Middle frontal gyrus (tissue), 1 donor: ENCODE results near the gene ZNF273.

ENCODE experiments used
- DNase-seq: peaks from one replicate; pipeline ENCODE4 v3.0.0-alpha.2; 2015; ENCODE audit warnings: low spot score; ENCODE audit errors: extremely low spot score

Gene ZNF273

DNA sequence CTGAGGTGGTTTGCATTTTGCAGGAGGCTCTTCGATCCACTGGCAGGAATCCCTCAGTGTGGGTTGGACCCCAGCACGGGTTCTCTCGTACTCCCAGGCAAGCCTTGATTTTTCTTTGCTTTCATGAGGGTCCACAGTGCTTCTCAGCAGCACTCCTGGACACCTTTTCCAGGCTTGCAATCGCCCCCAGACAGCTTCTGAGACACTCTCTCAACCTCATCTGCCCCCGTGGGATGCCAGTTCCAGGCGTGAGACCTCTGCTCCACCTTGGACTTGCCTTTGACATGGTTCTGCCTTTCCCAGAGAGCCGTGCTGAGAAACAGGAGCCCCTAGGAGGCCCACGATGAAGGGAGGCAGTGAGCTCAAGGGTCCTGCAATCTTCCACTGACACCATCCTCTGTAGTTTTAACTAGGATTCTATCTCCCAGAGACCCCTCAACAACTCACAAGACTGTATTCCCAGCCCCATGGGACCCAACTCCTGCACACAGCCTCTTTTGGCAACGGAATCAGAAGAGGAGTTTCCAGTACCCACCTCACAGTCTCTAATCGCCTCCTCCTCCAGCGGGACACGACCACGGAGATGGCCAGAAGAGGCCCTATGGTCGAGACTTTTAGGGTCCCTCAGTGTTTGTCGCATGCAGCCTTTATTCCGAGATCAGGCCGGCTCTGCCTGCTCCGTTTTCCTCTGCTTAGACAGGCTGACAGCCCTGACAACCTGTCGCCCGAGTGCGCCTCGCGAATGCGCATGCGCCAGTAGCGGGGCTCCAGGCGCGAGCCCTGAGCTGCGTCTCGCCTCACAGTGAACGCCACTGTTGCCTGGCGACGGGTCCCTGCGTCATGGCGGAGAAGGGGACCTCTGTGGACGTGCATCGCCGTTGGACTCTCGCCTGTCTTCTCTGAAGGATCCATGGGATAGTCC is 26.0 kb upstream of the ZNF273 start:
- DNase-seq: peak; percentile 55

DNA sequence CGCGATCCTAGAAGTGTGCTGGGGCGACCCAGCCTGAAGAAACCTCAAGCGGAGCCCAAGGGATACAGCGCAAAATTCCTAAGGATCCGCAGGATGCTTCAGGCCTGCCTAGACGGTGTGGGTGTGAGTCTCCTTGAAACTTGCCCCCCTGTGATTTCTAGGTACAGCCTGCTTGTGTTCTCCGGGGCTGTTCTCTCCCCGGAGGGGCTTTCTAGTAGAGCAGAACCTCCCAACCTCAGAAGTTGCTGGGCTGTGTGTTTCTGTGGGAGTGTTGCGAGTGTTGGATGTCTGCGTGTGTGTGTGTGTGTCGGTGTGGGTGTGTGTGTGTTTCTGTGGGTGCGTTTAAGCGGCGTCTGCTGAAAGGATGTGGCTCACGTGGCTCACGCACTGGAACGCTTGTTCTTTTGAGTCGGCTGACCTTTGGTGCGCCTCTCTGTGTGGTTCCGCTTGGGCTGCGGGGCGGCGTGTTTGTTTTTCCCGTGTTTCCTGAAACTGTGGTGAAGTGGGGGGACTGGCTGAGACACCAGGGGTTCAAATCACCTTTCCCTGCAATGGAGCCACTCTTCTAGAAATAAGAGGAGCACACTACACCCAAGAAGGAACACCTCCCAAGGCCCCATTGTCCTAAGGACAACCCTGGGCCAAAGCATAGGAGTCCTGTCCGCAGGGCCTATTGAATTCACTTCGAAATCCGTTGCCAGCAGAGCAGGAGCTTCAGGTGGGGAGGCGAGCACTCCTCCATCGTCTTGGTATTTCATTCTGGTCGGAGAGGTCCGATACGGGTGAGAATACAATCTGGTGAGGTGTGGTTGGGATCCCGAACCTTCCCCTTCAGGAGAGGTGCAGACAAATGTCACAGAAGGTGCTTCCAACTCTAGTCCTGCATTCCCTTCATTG is 25.1 kb upstream of the ZNF273 start:
- no peak for DNase-seq

- DNase-seq: no peak
These were observed 24.4 kb upstream of the ZNF273 start for GRCh38 chr7:64878684-64879083.

GRCh38 chr7:64879086-64879730 is 23.9 kb upstream of the ZNF273 start:
- DNase-seq: no peak

- no peak for DNase-seq
These were observed 23.3 kb upstream of the ZNF273 start for GRCh38 chr7:64879800-64880199.

DNA sequence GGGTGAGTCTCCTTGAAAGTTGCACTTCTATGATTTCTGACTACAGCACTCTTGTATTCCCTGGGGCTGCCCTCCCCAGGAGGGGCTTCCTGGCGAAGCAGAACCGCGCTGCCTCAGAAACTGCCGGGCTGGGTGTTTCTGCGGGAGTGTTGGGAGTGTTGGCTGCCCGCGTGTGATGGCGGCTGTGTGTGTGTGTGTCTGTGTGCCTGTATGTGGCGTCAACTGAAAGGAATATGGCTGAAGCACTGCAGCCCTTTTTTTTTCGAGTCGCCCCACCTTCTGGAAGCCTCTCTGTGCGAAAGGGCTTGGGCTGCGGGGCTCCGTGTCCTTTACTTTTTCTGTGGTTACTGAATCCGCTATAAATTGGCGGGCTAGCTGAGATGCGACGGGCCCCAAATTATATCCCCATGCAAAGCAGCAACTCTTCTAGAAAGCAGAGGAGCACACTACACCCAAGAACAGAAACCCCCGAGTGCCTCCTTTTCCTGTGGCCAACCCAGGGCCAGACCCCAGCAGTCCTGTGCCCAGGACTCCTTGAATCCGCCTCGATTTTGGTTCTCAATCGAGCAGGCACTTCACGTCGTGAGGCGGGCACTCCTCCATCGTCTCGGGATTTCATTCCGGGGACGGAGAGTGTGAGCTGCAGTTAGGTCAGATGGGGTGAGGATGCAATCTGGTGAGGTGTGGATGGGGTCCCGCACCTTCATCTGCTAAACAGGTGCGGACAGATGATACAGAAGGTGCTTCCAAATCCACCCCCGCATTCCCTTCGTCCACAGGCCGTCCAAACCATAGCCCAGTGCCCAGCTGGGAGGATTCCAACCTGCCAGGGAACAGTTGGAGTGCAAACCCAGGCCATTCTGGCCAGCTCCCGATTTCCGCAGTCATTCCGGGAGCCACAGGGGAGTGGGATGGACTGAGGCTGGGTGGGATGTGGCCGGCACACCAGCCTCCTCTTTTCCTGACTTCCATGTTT is 22.5 kb upstream of the ZNF273 start:
- no peak for DNase-seq

DNA sequence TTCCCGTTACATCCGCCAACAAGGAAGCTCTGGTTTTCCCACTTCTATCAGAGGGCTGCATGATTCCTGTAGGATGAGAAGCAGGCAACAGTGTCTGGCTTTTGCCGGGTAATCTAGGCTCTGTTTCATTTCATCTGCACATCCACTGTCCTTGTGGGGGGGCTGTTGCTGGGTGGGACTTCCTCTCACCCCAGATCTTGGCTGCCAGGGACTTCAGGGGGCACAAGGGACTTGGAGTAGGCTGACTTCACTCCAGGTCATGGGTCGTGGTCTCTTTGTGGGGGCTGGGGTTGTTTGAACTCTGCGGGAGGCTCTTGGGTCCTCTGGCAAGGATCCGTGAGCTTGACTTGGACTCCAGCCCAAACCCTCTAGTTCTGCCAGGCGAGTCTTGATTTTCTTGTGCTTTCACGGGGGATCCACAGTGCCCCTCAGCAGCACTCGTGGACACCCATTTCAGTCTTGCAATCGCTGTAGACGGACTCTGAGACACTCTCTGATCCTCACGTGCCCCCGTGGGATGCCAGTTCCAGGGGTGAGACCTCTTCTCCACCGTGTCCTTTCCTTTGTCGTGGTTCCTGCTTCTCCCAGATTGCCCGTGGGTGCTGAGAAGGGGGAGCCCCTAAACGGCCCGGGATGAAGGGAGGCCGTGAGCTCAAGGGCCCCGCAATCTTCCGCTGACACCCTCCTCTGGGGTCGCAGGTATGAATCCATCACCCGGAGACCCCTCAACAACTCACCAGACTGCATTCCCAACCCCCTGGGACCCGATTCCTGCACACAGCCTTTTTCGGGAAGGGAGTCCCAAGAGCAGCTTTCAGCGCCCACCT is 21.4 kb upstream of the ZNF273 start:
- no peak for DNase-seq

- peak; percentile 47 for DNase-seq
These were observed 20.5 kb upstream of the ZNF273 start for GRCh38 chr7:64882341-64883112.

DNA sequence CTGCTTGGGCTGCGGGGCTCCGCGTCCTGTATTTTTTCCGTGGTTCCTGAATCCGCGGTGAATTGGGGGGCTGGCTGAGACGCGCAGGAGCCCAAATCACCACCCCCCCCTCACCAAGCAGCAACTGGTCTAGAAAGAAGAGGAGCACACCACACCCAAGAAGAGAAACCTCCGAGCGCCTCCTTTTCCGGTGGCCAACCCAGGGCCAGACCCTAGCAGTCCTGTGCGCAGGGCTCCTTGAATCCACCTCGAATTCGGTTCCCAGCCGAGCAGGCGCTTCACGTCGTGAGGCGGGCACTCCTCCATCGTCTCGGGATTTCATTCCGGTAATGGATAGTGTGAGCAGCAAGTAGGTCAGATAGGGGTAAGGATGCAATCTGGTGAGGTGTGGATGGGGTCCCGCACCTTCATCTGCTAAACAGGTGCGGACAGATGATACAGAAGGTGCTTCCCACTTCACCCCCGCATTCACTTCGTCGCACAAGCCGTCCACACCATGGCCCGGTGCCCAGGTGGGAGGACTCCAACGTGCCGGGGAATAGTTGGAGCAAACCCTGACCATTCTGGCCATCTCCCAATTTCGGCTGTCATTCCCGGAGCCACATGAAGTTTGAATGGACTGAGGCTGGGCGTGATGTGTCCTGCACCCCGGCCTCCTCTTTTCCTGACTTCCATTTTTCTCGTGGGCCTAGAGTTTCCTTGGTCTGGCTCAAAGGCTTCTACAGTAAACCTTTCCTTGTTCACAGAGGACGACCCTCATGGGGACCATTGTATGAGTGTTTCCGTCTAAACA is 19.8 kb upstream of the ZNF273 start:
- no peak for DNase-seq

GRCh38 chr7:64884085-64884912 is 18.8 kb upstream of the ZNF273 start:
- no peak for DNase-seq

DNA sequence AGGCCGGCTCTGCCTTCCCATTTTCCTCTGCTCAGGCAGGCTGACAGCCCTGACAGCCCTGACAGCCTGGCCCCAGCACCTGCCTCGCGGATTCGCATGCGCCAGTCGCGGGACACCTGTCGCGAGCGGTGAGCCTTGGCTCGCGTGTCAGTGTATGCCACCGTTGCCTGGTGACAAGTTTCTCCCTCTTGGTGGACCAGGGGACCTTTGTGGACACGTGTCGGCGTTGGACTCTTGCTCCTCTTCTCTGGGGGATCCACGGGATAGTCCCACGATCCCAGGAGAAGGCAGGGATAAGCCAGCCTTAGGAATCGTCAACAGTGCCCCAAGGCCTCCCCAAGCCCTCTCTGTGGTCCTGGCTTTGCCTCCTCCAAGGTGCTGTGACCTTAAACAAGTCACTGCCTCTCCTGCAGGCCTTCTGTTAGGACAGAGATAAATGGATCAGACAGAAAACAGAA is 18.1 kb upstream of the ZNF273 start:
- no peak for DNase-seq

DNA sequence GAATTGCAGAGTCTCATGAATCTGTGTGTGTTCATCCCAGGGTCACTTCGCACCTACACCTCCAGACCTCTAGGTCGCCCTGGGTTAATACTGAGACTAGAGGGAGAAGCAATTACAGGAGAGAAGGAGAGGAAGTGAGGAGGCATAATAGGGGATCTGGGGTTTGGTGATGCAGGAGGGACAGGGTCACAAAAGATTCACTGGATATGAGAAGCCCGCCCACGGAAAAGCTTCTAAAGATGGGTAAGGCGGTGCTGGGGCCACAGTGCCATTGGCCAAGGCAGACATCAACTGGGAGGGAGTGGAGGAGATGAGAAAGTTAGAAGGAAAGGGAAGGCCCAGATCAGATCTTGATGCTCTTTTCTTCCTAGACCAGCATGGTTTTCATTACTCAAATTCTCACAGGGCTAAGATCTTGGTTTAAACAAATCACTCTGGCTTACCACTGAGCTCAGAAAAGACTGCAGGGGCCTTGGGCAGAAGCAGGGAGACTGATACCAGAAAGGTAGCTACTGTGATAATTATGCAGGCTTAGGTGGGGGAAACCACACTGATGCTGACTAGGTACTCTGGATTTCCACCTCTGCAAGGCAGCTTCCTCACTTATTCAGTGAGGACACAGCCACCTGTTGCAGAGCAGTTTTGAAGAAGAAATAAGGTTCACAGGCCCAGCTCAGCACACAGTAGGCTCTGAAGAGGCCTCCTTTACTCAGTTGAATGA is 17.4 kb upstream of the ZNF273 start:
- DNase-seq: no peak

DNA sequence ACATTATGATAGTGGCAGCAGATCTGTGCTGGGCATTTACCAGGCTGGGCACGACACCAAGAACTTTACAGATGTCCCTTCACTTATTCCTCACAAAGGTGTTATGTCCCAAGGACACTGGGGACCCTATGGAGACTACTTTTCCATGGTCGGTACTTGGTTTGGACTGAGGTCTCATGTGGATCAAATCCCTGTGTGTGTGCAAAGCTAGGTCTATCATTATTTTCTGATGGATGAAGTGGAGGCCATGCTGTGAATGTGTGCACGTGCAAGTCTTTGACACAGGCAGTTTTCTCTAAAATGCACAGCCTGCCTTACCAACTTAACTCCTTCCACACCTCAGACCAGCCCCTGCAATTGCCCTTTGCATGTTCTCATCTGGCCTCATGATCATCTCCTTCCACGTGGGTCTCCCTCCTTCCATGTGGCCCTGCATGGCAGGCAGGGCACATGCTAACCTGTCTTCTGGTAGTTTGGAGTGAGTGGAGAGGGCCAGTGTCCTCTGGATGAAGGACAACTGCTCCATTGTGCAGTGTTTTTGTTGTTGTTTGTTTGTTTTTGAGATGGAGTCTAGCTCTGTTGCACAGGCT is 16.0 kb upstream of the ZNF273 start:
- DNase-seq: no peak

- DNase-seq: no peak
These were observed 15.1 kb upstream of the ZNF273 start for GRCh38 chr7:64887756-64888508.

GRCh38 chr7:64888561-64888900 is 14.5 kb upstream of the ZNF273 start:
- DNase-seq: no peak
